Left hindlimb (tissue), 1 donor: ENCODE measurements around the gene CRMP1.
"Not testable (repeated sequence)": the region's sequence is repeated elsewhere in the genome, so short reads cannot be mapped to it uniquely, and the experiment has no call there.

Experiments
- DNase-seq: peaks from one replicate; pipeline ENCODE4 v3.0.0-alpha.2; 2018

The CRMP1 gene

DNA sequence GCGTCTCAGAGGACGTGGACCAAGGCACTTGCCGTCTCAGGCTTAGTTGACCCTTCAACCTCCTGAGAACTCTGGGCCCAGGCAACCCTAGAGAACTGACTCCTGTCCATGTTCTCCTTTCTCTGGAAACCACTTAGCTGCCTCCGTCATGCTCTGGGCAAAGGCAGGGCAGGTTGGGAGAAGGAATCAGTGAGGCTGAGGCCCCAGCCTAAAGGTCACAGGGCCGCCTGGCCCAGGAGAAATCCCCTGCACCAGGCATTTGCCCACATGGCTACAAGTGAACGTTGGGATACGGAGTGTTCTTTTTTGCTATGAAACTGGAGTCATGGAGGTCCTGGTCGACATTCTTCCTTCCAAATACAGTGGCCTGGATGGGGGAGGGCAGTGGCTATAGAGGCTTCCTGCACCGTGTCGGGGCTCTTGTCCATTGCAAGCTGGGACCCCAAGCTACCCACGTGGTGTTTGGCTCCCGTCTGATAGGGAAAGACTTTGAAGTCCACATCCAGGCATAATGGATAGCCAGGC lies 76.0 kb downstream of the CRMP1 start:
- DNase-seq: no peak

DNA sequence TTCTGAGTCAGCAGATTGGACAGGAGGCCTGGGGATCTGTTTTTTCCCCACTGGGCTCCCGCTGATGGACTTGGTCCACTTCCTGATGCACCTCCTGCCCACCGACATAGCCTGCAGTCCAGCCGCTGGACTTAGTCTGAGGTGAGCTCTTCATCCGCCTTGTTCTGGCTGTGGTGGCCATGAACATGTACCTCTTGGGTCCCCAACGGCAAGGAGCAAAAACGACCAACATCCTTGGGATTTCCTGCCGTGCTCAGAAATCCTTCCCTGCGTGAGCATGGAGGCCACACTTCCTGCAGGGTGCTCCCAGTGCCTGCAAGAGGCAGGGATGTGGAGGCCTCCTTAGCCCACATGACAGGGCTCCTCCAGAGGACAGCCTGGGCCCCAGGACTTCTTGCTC lies 76.8 kb downstream of the CRMP1 start:
- DNase-seq: no peak

GRCh38 chr4:5815641-5816040 lies 77.2 kb downstream of the CRMP1 start:
- no peak for DNase-seq

DNA sequence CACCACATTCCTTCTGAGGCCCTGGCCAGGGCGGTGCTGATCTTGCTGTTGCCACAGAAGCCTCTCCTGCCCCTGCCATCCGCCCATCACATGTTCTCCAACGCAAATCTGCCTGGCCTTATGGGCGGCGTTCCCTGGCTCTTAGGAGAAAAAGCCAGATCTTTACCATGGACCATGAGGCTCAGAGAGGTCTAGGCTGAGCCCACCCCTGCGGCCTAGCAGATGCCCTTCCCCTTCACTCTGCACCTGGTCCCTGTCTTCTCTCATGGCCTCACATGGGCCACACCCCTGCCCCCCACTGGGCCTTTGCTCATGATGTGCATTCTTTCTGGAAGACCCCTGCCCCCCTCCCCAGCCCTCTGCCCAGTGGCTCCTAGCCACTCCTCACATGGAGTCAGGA lies 78.5 kb downstream of the CRMP1 start:
- DNase-seq: no peak

DNA sequence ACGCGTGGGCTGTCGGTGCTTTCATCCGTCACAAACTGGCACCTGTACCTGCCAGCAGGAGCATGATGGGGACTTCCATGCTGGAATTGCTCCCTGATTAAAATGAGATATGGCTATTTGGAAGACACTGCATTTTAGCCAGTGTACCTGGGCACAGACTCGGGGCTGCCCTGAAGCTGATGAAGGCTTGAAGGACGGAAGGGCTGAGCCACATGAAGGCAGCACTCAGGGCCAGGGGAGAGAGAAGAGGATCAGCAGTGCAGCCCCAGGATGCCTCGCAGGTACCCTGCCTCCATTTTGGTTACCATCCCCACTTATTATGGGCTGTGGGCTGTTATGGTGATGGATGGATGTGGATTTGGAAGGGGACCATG lies 79.0 kb downstream of the CRMP1 start:
- no peak for DNase-seq

DNA sequence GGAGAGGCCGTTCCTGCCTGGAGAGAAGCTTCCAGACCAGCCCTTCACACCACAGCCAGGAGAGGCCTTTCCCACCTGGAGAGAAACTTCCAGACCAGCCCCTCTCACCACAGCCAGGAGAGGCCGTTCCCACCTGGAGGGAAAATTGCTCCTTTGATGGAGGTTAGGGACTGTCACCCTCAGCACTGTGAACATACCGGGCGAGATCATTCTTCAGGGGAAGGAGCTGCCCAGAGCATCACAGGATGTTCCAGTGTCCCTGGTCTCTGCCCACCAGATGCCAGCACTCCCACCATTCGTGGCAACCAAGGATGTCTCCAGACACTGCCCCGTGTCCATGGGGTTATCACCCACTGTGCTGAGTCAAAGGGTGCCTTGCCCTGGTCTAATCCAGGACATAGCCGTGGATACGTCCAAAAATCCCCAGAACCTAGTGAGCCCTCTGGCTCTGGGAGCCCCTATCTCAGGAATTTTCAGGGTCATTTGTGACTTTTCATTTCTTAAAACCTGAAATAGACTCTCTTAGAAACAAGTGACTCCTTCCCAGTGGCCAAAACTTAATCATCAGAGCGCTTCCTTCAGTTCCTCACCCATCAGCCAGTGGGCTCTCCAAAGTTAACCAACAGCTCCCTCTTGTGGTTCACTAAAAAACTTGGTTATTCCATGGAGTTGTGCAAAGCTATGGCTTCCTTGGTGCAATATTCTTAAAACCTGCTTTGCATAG lies 80.2 kb downstream of the CRMP1 start:
- no peak for DNase-seq

DNA sequence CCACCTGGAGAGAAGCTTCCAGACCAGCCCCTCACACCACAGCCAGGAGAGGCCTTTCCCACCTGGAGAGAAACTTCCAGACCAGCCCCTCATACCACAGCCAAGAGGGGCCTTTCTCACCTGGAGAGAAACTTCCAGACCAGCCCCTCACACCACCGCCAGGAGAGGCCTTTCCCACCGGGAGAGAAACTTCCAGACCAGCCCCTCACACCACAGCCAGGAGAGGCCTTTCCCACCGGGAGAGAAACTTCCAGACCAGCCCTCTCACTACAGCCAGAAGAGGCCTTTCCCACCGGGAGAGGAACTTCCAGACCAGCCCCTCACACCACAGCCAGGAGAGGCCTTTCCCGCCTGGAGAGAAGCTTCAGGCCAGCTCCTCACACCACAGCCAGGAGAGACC lies 80.8 kb downstream of the CRMP1 start:
- not testable (repeated sequence) for DNase-seq

DNA sequence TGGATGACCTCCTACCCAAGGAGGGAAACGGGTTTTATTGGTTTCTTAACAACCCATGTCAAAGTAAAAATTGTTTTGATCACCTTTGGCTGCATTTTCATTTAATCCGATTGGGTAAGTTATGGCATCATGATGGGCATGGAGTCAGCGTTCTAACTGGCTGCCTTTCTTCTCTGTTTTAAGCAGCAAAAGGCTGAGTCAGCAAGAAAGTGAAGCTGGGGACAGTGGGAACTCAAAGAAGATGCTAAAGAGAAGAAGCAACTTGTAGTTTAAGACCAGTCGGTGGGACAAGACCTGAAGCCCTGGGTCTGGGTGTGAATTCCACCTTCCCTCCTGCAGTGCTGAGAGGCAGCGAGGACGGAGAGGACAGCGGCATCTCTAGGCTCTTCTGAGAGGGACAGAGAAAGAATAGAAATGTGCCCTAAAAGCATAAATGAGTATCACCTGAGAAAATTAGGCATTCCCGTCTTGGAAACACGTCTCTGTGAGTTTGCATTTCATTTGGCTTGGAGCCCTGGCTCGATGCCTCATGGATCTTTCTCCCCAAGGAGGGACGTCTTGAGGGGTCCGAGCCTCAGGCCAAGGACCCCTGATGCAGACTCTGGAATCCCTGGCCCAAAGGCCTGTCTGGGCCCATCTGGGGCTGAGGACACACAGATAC lies 82.0 kb downstream of the CRMP1 start:
- no peak for DNase-seq

DNA sequence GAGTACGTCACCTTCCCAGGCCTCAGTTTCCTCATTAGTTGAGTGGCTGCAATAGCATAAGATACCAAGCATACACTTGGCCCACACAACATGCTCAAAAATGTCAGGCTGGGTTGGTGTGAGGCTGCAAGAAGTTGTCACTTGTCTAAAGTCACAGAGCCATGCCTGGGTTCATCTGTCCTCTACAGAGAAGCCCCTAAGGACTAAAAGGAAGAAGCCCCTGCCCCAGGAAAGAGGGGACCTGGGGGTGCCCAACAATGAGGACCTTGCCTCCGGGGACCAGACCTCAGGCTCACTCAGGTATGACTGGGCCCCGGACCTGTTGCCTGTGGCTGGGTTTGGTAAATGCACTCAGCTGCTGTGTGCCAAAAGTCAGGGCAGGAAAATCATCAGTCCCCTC lies 82.7 kb downstream of the CRMP1 start:
- DNase-seq: no peak

GRCh38 chr4:5809216-5809776 lies 83.6 kb downstream of the CRMP1 start:
- DNase-seq: no peak

DNA sequence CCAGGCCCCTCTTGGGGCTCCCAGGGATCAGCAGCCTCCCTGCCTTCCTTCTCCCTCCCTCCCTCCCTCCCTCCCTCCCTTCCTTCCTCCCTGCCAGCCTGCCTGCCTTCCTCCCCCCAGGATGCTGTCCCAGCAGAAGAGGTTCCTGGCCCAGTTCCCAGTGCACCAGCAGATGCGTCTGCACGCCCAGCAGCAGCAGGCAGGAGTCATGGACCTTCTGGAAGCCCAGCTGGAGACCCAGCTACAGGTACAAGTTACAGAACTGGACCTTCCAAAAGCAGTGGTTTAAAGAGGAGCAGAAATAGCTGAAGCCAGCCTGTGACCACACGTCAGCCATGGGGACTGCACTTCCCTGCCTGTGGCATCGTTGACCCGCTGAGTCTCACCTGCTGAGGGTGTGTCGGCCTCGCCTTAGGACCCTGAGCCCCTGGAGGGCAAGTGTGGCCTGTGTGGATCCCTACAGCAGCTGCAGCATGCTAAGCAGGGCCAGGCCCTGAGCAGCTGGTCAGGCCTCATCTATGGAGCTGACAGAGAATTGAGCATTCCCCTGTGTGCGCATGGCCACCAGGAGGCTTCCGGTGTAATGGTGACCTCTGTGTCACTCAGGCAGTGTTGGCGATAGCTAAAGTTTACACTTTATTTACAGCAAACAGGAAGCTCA lies 84.7 kb downstream of the CRMP1 start:
- DNase-seq: no peak

DNA sequence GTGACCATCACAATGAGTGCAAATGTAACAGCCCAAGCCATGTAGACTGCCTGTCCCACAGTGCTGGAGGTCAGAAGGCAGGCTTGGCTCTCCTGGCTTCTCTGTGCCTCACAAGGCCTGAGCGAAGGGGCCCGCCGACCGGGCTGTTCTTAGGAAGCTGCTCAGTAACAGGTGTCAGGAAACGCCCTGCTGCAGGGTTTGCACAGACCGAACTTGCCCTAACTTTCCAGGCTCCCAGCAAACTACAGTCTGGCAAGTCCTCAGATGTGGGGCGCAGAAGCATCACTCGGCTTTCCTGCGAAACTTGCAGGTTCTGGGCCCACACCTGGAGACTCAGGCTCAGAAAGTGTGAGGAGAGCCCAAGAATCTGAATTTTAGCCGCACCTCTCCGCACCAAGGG lies 87.6 kb downstream of the CRMP1 start:
- DNase-seq: no peak

- DNase-seq: no peak
Observed at GRCh38 chr4:5804656-5805055, 88.2 kb downstream of the CRMP1 start.

- no peak for DNase-seq
Observed at GRCh38 chr4:5802565-5802964, 90.3 kb downstream of the CRMP1 start.

GRCh38 chr4:5801696-5802095 lies 91.2 kb downstream of the CRMP1 start:
- DNase-seq: no peak

DNA sequence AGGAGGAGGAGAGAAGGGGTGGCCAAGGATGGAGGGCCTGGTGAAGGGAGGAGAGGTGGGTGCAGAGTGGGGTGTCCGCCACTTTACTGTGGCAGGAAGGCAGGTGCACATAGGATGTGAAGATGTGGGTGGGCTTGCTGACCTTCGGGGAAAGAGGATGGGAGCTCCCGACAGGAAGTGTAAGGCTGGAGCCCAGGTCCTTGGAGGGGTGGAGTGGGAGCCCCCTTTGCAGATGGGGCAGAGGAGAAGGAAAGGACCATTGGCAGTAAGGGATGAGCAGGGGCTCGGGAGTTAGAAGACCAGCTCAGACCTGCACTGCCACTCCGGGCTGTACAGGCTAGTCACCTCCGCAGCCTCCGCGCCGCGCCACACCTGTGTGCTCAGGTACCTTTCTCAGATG lies 92.4 kb downstream of the CRMP1 start:
- DNase-seq: no peak

DNA sequence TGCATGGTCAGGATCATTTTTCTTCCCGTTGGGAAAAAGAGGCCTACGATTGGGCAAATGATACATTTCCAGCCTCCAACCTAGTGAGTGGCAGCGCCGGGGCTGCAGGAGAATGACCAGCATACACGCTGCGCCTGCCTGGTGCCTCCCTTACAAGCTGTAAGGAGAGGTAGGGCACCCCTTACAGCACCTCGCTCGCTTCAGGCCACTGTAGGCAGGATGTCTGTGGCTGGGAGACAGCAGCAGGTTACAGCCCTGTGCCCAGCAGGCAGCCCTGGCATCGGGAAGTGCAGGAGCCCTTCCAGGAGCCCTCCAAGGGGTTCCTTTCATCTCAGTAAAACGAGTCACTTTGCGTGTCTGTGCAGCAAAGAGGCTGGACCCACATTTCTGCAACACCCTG lies 93.5 kb downstream of the CRMP1 start:
- no peak for DNase-seq

DNA sequence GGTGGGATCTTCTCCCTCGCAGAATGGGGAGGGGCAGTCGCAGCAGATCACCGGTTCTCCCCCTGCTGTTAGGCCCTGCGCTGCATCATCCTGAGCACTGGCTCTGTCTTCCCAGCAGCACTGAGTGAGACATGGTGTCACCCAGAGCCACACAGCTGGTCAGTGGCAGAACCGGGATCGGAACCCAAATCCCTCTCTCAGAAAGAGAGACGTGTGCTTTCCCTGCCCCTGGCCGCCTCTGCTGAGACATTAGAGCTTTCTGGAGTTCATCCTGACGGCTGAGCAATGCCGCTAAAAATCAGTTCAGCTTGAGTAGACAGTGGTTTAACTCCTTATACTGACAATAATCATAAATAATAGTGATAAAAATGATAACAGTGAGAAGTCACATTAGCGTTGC lies 93.9 kb downstream of the CRMP1 start:
- no peak for DNase-seq

GRCh38 chr4:5798462-5798861 lies 94.4 kb downstream of the CRMP1 start:
- no peak for DNase-seq

GRCh38 chr4:5797866-5798265 lies 95.0 kb downstream of the CRMP1 start:
- DNase-seq: no peak

GRCh38 chr4:5796976-5797375 lies 95.9 kb downstream of the CRMP1 start:
- DNase-seq: no peak

- DNase-seq: no peak
Observed at GRCh38 chr4:5795580-5795979, 97.3 kb downstream of the CRMP1 start.

- no peak for DNase-seq
Observed at GRCh38 chr4:5793514-5793913, 99.4 kb downstream of the CRMP1 start.

DNA sequence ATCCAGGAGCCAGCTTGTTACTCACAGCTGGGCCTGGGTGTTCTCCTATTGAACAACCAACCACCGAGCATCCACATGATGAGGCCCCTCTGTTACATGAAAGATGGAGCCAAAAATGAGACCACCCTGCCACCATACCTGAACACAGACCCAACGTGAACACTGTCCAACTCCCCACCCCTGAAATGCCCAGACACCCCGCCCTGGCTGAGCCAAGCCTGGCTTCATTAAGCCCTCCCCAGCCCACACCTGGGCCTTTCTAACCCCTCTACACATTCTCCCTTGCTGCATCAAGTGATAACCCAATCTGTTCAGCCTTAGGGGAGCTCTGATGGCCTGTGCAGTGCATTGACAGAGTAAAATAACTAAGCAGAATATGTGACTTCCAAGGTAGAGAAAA lies 101.2 kb downstream of the CRMP1 start:
- no peak for DNase-seq
